ENCODE data around the gene ZBTB7C.
A peak's percentile ranks its signal among the peaks of the same experiment; 100 is the strongest.

ZBTB7C gene

GRCh38 chr18:48166336-48166875 is 242.8 kb downstream of the ZBTB7C start:
- no peak for DNase-seq (ENCODE audit: low read depth)

- DNase-seq (ENCODE audit: low read depth): no peak
Observed at GRCh38 chr18:48165111-48165866, 243.9 kb downstream of the ZBTB7C start.

GRCh38 chr18:48164701-48165100 is 244.5 kb downstream of the ZBTB7C start:
- DNase-seq (ENCODE audit: low read depth): no peak

GRCh38 chr18:48164116-48164515 is 245.1 kb downstream of the ZBTB7C start:
- DNase-seq (ENCODE audit: low read depth): no peak

GRCh38 chr18:48163738-48164115 is 245.5 kb downstream of the ZBTB7C start:
- no peak for DNase-seq (ENCODE audit: low read depth)

- no peak for DNase-seq (ENCODE audit: low read depth)
Observed at GRCh38 chr18:48162956-48163737, 246.0 kb downstream of the ZBTB7C start.

- no peak for DNase-seq (ENCODE audit: low read depth)
Observed at GRCh38 chr18:48161911-48162698, 247.1 kb downstream of the ZBTB7C start.

GRCh38 chr18:48161191-48161910 is 247.8 kb downstream of the ZBTB7C start:
- peak; percentile 40 for DNase-seq (ENCODE audit: low read depth)

GRCh38 chr18:48160622-48161021 is 248.6 kb downstream of the ZBTB7C start:
- DNase-seq (ENCODE audit: low read depth): no peak

GRCh38 chr18:48159816-48160215 is 249.4 kb downstream of the ZBTB7C start:
- no peak for DNase-seq (ENCODE audit: low read depth)

- no peak for DNase-seq (ENCODE audit: low read depth)
Observed at GRCh38 chr18:48158721-48159120, 250.5 kb downstream of the ZBTB7C start.

- DNase-seq (ENCODE audit: low read depth): no peak
Observed at GRCh38 chr18:48157956-48158355, 251.2 kb downstream of the ZBTB7C start.

- DNase-seq (ENCODE audit: low read depth): no peak
Observed at GRCh38 chr18:48155856-48156255, 253.3 kb downstream of the ZBTB7C start.

- DNase-seq (ENCODE audit: low read depth): no peak
Observed at GRCh38 chr18:48154828-48155227, 254.4 kb downstream of the ZBTB7C start.

GRCh38 chr18:48153613-48154481 is 255.3 kb downstream of the ZBTB7C start:
- DNase-seq (ENCODE audit: low read depth): no peak

GRCh38 chr18:48152549-48152948 is 256.6 kb downstream of the ZBTB7C start:
- DNase-seq (ENCODE audit: low read depth): no peak

GRCh38 chr18:48151421-48152065 is 257.6 kb downstream of the ZBTB7C start:
- no peak for DNase-seq (ENCODE audit: low read depth)

- no peak for DNase-seq (ENCODE audit: low read depth)
Observed at GRCh38 chr18:48149020-48149685, 260.0 kb downstream of the ZBTB7C start.

GRCh38 chr18:48142994-48143393 is 266.2 kb downstream of the ZBTB7C start:
- DNase-seq (ENCODE audit: low read depth): no peak

GRCh38 chr18:48142353-48142752 is 266.8 kb downstream of the ZBTB7C start:
- DNase-seq (ENCODE audit: low read depth): no peak

Data from T follicular helper cell (primary cell).